GM19238 (cell line): ENCODE measurements around the gene ARID1B.

Source experiments
- DNase-seq: peaks from one replicate; pipeline ENCODE4 v3.0.0; 2011; ENCODE audit warnings: low spot score; ENCODE audit not compliant: insufficient read length

The ARID1B gene

DNA sequence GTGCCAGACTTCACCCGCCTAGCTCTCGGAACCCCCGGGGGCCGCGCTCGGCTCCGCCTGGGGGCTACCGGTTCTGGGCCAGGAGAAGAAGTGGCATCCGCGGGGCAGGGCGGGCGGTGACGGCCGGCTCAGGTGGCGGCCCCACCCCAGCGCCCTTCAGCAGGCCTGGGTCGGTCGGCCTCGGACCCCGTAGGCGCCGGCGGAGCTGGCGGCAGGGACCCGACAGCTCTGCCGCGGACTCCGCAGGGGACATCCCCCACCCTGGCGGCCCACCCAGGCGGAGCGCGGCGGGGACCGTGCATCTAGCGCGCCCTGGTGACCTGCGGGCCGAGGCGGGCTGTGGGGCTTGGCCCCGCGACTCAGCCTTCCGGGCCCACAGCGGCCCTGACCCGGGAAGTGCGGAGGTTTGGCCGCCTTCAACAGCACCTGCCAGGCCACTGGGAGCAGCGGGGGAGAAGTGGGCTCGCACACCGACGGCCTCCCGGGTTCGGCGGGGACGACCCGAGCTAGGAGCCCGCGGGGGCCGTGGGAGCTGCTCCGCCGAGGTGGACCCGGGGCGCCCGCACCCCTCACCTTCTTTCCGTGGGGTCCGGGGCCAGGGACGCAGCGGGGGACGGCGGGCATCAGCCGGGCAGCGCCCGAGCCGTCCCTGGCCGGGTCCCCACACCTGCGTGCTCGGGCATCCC, 459.0 kb downstream of the ARID1B start:
- no peak for DNase-seq

GRCh38 chr6:157238346-157238745, 461.2 kb downstream of the ARID1B start:
- DNase-seq: no peak

DNA sequence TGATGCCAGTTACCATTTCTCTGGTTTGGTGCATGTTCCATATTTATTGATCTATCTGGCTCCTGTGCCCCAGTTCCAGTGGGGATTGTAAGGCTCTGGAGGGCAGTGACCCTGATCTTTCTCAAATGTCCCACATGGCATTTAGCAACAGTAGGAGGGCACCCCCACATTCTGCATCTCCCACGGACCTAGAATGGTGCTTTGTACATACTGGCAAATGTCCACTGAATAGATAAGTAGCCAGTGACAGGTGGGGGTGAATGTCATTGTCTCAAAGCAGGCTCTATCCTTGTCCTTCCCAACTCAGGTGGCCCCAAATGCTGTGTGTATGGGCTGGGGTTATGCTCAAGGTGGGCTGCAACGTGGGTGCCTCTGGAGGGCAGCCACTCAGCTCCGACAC, 462.0 kb downstream of the ARID1B start:
- no peak for DNase-seq

GRCh38 chr6:157239671-157240058, 462.5 kb downstream of the ARID1B start:
- DNase-seq: no peak

GRCh38 chr6:157240059-157240959, 463.1 kb downstream of the ARID1B start:
- no peak for DNase-seq

DNA sequence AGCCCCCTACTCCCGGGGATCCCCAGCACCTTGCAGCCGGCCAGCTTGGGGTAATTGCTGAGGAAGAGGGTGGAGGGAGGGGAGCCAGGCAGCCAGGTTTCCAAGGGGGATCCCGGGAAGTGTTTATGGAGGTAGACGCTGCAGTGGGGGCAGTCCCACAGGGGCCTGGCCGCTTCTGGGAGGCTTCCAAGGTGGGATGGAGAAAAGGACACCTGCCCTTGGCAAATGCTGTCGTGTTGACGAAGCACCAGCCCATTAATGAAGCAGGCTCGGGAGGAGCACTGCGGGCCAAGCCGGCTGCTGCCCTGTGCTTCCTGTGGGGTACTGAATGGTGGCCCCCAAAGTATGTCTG, 463.8 kb downstream of the ARID1B start:
- no peak for DNase-seq

GRCh38 chr6:157242791-157243190, 465.6 kb downstream of the ARID1B start:
- no peak for DNase-seq

GRCh38 chr6:157244175-157244574, 467.0 kb downstream of the ARID1B start:
- no peak for DNase-seq

DNA sequence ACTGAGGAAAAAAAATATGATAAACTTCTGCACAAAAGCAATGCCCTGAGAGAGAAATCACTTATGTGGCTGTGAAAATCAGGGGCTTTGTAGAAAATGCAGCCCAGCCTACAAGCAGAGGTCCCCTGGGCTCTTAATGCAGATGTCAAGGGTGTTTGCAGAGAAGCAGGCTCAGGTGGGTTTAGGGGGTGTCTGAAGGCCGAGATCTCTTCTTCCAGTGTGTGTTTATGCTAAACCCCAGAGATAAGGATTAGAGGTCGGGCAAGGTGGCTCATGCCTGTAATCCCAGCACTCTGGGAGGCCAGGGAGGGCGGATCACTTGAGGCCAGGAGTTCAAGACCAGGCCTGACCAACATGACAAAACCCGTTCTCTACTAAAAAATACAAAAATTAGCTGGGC, 467.6 kb downstream of the ARID1B start:
- DNase-seq: no peak

- DNase-seq: no peak
Measured at GRCh38 chr6:157245436-157245835, 468.3 kb downstream of the ARID1B start.

GRCh38 chr6:157246048-157246630, 469.0 kb downstream of the ARID1B start:
- no peak for DNase-seq

DNA sequence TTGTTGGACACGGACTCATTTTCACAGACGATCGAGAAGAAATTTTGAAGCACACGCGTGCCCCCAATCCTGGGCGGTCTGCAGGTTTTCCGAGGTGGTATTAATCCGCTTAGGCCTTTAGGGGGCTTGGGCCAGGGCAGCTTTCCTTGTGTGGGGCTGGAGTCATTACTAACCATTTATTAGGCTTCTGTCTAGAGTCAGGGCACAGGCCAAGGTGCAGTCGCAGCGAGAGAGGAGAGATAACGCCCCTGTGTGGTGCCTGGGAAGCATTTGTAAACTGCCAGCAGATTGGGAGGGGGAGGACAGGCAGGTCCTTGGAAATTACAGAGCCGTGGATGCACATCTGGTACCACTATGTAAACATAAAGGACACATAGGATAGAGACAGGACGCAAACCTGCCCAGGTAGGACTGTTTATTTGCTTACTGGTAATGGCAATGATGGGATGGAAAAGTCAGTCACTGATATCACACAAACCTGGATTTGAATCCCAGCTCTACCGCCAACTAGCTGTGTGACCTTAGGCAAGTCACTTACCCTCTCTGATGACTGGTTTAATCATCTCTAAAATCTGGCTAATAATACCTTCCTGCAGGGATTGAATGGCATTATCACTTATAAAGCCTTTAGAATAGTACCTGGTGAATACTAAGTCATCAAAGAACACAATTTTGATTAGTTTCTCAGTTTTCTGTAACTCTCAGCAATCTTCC, 469.8 kb downstream of the ARID1B start:
- no peak for DNase-seq

GRCh38 chr6:157248264-157248663, 471.1 kb downstream of the ARID1B start:
- no peak for DNase-seq

GRCh38 chr6:157249826-157250225, 472.6 kb downstream of the ARID1B start:
- no peak for DNase-seq

- DNase-seq: no peak
Measured at GRCh38 chr6:157251586-157252247, 474.5 kb downstream of the ARID1B start.

GRCh38 chr6:157253017-157253416, 475.8 kb downstream of the ARID1B start:
- no peak for DNase-seq

DNA sequence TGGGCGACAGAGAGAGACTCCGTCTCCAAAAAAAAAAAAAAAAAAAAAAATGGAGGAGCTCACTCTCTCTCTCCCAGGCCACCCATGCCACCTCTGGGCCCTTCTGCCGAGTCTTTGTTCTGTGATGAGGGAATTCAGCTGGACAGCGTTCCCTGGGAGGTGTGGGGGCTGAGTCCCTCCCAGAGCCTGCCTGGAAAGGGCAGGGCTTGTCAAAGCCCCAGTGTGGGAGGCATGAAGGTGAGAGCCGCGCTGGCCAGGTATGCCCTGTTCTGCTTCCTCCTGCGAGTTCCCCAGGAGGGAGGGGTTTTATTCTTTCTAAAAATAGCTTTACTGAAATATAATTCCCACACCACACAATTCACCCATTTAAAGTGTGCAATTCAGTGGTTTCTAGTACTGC, 476.5 kb downstream of the ARID1B start:
- no peak for DNase-seq

DNA sequence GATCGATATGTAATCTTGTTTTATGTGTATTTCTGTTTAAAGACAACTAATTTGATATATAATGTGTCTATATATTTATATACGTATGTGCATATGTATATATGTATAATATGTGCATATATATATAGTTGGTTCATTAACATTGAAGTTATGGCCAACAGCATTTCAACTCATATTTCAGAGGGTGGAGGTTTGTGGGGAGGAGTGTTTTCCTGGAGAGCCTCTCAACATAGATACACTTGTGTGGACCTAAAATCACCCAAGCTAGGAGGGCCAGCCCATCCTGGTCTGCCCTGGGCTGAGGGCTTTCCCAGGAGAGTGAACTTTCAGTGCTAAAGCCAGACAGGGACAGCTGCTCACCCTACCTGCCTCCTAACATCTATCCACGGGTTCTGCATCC, 477.4 kb downstream of the ARID1B start:
- no peak for DNase-seq

DNA sequence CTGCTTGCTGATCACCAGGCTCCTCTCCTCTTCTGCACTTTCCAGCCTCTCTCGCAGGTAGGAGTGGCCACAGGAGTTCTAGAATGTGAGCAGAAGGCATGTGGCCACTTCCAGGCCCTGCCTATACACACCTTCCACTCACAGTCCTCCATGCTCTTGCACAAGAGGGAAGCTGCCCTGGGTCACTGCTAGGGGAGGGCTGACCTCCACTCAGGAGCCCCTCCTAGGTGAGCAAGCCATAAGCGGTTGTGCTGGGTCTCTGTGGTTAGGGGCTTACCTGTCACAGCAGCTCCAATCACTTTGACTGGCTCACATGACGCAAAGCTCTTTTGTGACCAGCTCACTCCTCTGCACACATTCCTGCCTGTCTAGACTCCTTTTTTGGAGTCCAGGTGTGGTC, 477.9 kb downstream of the ARID1B start:
- no peak for DNase-seq

- no peak for DNase-seq
Measured at GRCh38 chr6:157258878-157259277, 481.7 kb downstream of the ARID1B start.

DNA sequence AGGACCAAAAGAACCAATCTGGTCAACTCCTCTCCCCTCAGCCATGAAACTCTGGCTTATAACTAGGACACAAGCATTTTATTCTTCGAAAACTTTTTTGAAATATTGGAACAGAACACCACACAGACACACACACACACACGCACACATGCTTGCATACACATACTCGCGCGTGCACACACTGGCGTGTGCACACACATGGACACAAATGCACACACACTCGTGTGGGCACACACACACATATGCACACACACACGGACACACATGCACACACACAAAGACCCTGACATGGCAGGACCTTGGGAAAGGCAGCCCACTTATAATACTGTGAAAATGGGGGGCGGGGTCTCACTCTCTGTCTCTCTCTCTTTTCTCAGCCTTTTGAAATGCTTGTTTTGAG, 482.3 kb downstream of the ARID1B start:
- DNase-seq: no peak
